Activated T-cell treated with anti-CD3 and anti-CD28 coated beads for 4 hours (primary cell): ENCODE results near the gene CEBPA.

Experiments
- DNase-seq: peaks from one replicate; pipeline ENCODE4 v3.0.0-alpha.2; 2020

The CEBPA gene

GRCh38 chr19:33302175-33302973, at the start of gene CEBPA:
Gene CEBPA (minus strand): TSS chr19:33302534. CDS start chr19:33302414, 120 bp downstream.
- peak; percentile 29 for DNase-seq

GRCh38 chr19:33350538-33351309, 48.4 kb upstream of the CEBPA start:
- no peak for DNase-seq

GRCh38 chr19:33349319-33350289, 47.3 kb upstream of the CEBPA start:
- DNase-seq: no peak

GRCh38 chr19:33348301-33349010, 46.1 kb upstream of the CEBPA start:
- no peak for DNase-seq

- no peak for DNase-seq
Observed at GRCh38 chr19:33347300-33347699, 45.0 kb upstream of the CEBPA start.

- DNase-seq: no peak
Observed at GRCh38 chr19:33346665-33347064, 44.3 kb upstream of the CEBPA start.

GRCh38 chr19:33345163-33345562, 42.8 kb upstream of the CEBPA start:
- no peak for DNase-seq

GRCh38 chr19:33344573-33344925, 42.2 kb upstream of the CEBPA start:
- no peak for DNase-seq

- no peak for DNase-seq
Observed at GRCh38 chr19:33343859-33344572, 41.7 kb upstream of the CEBPA start.

- no peak for DNase-seq
Observed at GRCh38 chr19:33343301-33343700, 41.0 kb upstream of the CEBPA start.

- DNase-seq: no peak
Observed at GRCh38 chr19:33340991-33341390, 38.7 kb upstream of the CEBPA start.

- no peak for DNase-seq
Observed at GRCh38 chr19:33339016-33339984, 37.0 kb upstream of the CEBPA start.

GRCh38 chr19:33335446-33335845, 33.1 kb upstream of the CEBPA start:
- DNase-seq: no peak

GRCh38 chr19:33334271-33334670, 31.9 kb upstream of the CEBPA start:
- no peak for DNase-seq

- DNase-seq: no peak
Observed at GRCh38 chr19:33333642-33334041, 31.3 kb upstream of the CEBPA start.

- no peak for DNase-seq
Observed at GRCh38 chr19:33333151-33333550, 30.8 kb upstream of the CEBPA start.

- no peak for DNase-seq
Observed at GRCh38 chr19:33332248-33332647, 29.9 kb upstream of the CEBPA start.

- no peak for DNase-seq
Observed at GRCh38 chr19:33329736-33330135, 27.4 kb upstream of the CEBPA start.

- no peak for DNase-seq
Observed at GRCh38 chr19:33329060-33329459, 26.7 kb upstream of the CEBPA start.

GRCh38 chr19:33325920-33326319, 23.6 kb upstream of the CEBPA start:
- DNase-seq: no peak

- no peak for DNase-seq
Observed at GRCh38 chr19:33324628-33325027, 22.3 kb upstream of the CEBPA start.
